Right lobe of liver (tissue), 4 donors: ENCODE measurements around the gene DPY19L1.

Source experiments
- POLR2A ChIP-seq: fragments of 450-650 bp; IDR thresholded peaks from one replicate; pipeline ENCODE4 v1.6.1; 2017; ENCODE audit warnings: antibody characterized with exemption, mild to moderate bottlenecking
- TF ChIP-seq, protein P1 (sequence below), 4 donors: fragments of 200-600 bp in 3 of 4; fragments of 450-650 bp in 1 of 4; IDR thresholded peaks; one replicate each; pipeline versions ENCODE4 v1.5.1 to v1.8.0; 2016 to 2022; ENCODE audit warnings: antibody characterized with exemption in 4 of 4, mild to moderate bottlenecking in 2 of 4
- donor health status: DM: no; HTN: no; CAD: no.
- donor health status: DM: no; HTN: no; CAD: no.
- donor health status: DM: no; HTN: yes; CAD: no.

DNA sequence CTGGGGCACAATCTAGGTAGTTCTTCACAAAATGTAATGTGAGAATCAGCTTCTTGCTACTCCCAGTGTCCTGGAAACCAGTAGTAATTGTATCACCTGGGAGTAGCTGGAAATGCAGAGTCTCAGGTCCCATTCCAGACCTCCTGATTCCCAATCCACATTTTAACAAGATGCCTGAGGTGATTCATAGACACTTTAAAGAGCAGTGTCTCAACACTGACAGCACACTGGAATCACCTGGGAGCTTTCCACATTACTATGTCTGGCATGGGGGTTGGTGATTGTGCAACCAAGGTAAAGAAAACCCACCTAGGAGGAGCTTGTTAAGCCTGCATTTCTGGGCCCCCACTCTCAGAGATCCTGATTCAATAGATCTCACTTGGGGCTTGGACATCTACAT, 11.1 kb downstream of the DPY19L1 start:
- no peak for TF ChIP-seq POLR2A
- TF ChIP-seq, protein P1, sequence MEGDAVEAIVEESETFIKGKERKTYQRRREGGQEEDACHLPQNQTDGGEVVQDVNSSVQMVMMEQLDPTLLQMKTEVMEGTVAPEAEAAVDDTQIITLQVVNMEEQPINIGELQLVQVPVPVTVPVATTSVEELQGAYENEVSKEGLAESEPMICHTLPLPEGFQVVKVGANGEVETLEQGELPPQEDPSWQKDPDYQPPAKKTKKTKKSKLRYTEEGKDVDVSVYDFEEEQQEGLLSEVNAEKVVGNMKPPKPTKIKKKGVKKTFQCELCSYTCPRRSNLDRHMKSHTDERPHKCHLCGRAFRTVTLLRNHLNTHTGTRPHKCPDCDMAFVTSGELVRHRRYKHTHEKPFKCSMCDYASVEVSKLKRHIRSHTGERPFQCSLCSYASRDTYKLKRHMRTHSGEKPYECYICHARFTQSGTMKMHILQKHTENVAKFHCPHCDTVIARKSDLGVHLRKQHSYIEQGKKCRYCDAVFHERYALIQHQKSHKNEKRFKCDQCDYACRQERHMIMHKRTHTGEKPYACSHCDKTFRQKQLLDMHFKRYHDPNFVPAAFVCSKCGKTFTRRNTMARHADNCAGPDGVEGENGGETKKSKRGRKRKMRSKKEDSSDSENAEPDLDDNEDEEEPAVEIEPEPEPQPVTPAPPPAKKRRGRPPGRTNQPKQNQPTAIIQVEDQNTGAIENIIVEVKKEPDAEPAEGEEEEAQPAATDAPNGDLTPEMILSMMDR (IDR thresholded peaks at IDR 0.05) = no peak
